GM12878 (cell line): Measurements from ENCODE around the gene FOXR1. TPM values are rescaled to one million over a fixed set of nuclear protein-coding genes. Genes with fewer than 3 reads are reported as not detected.

Source experiments
- BHLHE40 ChIP-seq, 2 experiments: fragments of 450-650 bp in 1 of 2; IDR thresholded peaks; 2 replicates each; pipeline ENCODE4 v1.6.1; 2011 to 2017; ENCODE audit warnings: low read depth in 2 of 2, borderline replicate concordance in 1 of 2, improper control_type of control experiment in 1 of 2, low read length in 1 of 2, mild to moderate bottlenecking in 1 of 2
- CHD2 ChIP-seq: IDR thresholded peaks from 2 replicates; pipeline ENCODE4 v1.6.1; 2011; ENCODE audit warnings: low read depth, low read length, improper control_type of control experiment, borderline replicate concordance
- IKZF1 ChIP-seq: fragments of 450-650 bp; conservative IDR thresholded peaks from 2 replicates; pipeline ENCODE4 v1.6.1; 2017; ENCODE audit warnings: antibody characterized with exemption, mild to moderate bottlenecking
- IRF4 ChIP-seq: IDR thresholded peaks from 2 replicates; pipeline ENCODE4 v1.6.1; 2011; ENCODE audit warnings: low read depth, low read length
- JUNB ChIP-seq: IDR thresholded peaks from 2 replicates; pipeline ENCODE4 v1.6.1; 2016; ENCODE audit warnings: antibody characterized with exemption, mild to moderate bottlenecking
- KLF5 ChIP-seq: fragments of 450-650 bp; IDR thresholded peaks from 2 replicates; pipeline ENCODE4 v1.6.1; 2014; ENCODE audit warnings: mild to moderate bottlenecking; ENCODE audit not compliant: partially characterized antibody
- MTA2 ChIP-seq: fragments of 450-650 bp; IDR thresholded peaks from 2 replicates; pipeline ENCODE4 v1.6.1; 2016; ENCODE audit warnings: low read depth, mild to moderate bottlenecking, moderate library complexity
- NR2C2 ChIP-seq: IDR thresholded peaks from 2 replicates; pipeline ENCODE4 v1.6.1; 2011; ENCODE audit warnings: borderline replicate concordance, low read depth; ENCODE audit not compliant: control insufficient read depth, insufficient read length
- PKNOX1 ChIP-seq: fragments of 450-650 bp; IDR thresholded peaks from 2 replicates; pipeline ENCODE4 v1.6.1; 2016; ENCODE audit warnings: mild to moderate bottlenecking
- POLR2AphosphoS5 ChIP-seq: IDR thresholded peaks from 2 replicates; pipeline ENCODE4 v1.6.1; 2011; ENCODE audit warnings: mild to moderate bottlenecking, low read length, inconsistent platforms
- RELA ChIP-seq: fragments of 450-650 bp; IDR thresholded peaks from 2 replicates; pipeline ENCODE4 v1.8.0; 2014; ENCODE audit warnings: borderline replicate concordance; ENCODE audit not compliant: partially characterized antibody
- RFX5 ChIP-seq: IDR thresholded peaks from 2 replicates; pipeline ENCODE4 v1.6.1; 2011; ENCODE audit warnings: low read depth, low read length, improper control_type of control experiment
- SREBF1 ChIP-seq: IDR thresholded peaks from 2 replicates; pipeline ENCODE4 v1.6.1; 2012; ENCODE audit warnings: mild to moderate bottlenecking, low read length
- SREBF2 ChIP-seq: IDR thresholded peaks from 2 replicates; pipeline ENCODE4 v1.6.1; 2012; ENCODE audit warnings: mild to moderate bottlenecking, low read length
- TARDBP ChIP-seq: IDR thresholded peaks from 2 replicates; pipeline ENCODE4 v1.6.1; 2016; ENCODE audit warnings: borderline replicate concordance
- TBL1XR1 ChIP-seq: IDR thresholded peaks from 2 replicates; pipeline ENCODE4 v1.6.1; 2012; ENCODE audit warnings: low read depth, low read length, improper control_type of control experiment
- ZNF217 ChIP-seq: fragments of 450-650 bp; IDR thresholded peaks from 2 replicates; pipeline ENCODE4 v1.6.1; 2017; ENCODE audit warnings: antibody characterized with exemption, mild to moderate bottlenecking
- polyA plus RNA-seq, 11 experiments: library from polyadenylated mRNA; depleted of rRNA in 4 of 11; unstranded in 6 of 11; stranded (reverse) in 5 of 11; fragments of >200 nt; fragmentation: Nextera tagmentation in 4 of 11; fragmentation: Illumina TruSeq in 1 of 11; extraction: Ambion mirVana in 4 of 11; extraction: Trizol in 1 of 11; gene quantifications; 1 replicate in 1 of 11; 2 replicates in 10 of 11; pipeline versions ENCODE4 v1.2.1 to v1.2.3, GENCODE V29; 2011 to 2016; ENCODE audit warnings: inconsistent platforms in 2 of 11, missing spikeins in 2 of 11, low read depth in 1 of 11
- total RNA-seq, 4 experiments: library from RNA; depleted of rRNA in 3 of 4; stranded (reverse); fragments of >200 nt in 3 of 4; fragmentation: Illumina TruSeq in 1 of 4; extraction: Trizol in 1 of 4; gene quantifications; 2 replicates each; pipeline versions ENCODE4 v1.2.1 to v1.2.3, GENCODE V29; 2013 to 2021

The FOXR1 gene
- total and polyA plus RNA-seq, 10 of the 15 experiments (the other 5 are each of a cell fraction or from before 2014, with no cell fraction given), result not detected

DNA sequence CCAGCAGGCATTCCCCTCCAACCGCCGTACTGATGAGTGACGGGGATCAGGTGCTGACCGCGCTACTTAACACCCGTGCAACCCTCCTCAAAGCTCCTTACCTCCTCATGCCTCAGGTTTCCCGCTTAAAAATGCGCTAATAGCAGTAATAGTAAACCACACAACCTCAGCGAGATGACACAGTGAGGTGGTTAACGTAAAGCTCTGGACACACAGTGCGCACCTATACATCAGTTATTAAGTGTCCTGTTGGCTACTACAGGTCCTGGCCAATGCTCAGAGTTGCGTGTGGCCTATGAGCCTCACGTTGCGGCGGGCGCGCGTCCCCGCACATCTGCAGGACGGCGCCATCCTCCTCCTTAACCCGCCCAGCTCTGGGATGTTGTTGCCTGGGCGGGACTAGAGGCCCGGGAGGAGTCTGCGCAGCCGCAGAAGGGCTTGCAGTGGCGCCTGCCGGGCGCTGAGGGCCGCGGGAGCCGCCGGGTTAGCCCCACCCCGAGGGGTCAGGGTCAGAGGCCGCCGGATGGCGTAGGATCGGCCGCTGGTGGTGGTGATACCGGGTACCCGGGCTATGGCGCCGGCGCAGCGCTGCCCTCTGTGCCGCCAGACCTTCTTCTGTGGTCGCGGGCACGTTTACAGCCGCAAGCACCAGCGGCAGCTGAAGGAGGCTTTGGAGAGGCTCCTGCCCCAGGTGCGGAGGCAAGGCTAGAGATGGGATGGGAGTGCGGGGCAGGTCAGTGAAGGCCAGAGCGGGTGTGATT is 26.2 kb downstream of the FOXR1 start, which contains the start of gene CENATAC (continued):
- TF ChIP-seq IKZF1 (peak; percentile 73), CHD2 (peak; percentile 44; the same call in 1 of the 2 replicates), MTA2 (peak; percentile 91), RELA (no peak), ZNF217 (no peak), IRF4 (no peak), TARDBP (0 out of 2 replicates have a peak, but pooled peaks have one; percentile 25), SREBF1 (peak; percentile 73; the same call in 1 of the 2 replicates), BHLHE40 (IDR thresholded peaks at IDR 0.05; ENCODE audit: borderline replicate concordance in 1 of 2, low read depth in 2 of 2, low read length in 1 of 2) (peak; percentile 39 to 70; a peak in 2 of 4 replicates), RFX5 (peak; percentile 28; the same call in 1 of the 2 replicates), KLF5 (peak; percentile 23), TBL1XR1 (peak; percentile 82), PKNOX1 (peak; percentile 67), NR2C2 (peak; percentile 85), JUNB (no peak), SREBF2 (no peak), POLR2AphosphoS5 (peak; percentile 71; the same call in 1 of the 2 replicates)
